Lower leg skin (tissue), 3 donors: ENCODE data around the gene UMAD1.

Source experiments
- POLR2A ChIP-seq, 2 donors: fragments of 450-650 bp; IDR thresholded peaks; one replicate each; pipeline ENCODE4 v1.6.1; 2016 to 2017; ENCODE audit warnings: antibody characterized with exemption in 2 of 2, mild to moderate bottlenecking in 1 of 2, moderate library complexity in 1 of 2
- TF ChIP-seq, protein P1 (sequence below), 3 donors: fragments of 450-650 bp; IDR thresholded peaks; one replicate each; pipeline ENCODE4 v1.5.1; 2016; ENCODE audit warnings: antibody characterized with exemption in 3 of 3, mild to moderate bottlenecking in 3 of 3, moderate library complexity in 2 of 3

DNA sequence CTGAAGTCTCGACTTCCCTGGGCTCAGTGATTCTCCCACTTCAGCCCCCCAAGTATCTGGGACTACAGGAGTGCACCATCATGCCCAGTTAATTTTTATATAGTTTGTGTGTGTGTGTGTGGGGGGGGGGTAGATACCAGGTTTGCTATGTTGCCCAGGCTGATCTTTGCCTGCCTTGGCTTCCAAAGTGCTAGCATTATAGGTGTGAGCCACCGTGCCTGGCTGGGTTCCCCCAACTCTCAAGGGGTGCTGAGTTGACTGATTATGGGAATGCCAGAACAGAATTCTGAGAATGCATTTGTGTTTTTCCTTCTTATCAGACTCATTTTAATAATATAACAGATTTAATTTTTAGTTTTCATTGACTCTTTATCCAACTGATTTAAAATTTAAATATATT, 58.4 kb downstream of the UMAD1 start:
- TF ChIP-seq, protein P1, sequence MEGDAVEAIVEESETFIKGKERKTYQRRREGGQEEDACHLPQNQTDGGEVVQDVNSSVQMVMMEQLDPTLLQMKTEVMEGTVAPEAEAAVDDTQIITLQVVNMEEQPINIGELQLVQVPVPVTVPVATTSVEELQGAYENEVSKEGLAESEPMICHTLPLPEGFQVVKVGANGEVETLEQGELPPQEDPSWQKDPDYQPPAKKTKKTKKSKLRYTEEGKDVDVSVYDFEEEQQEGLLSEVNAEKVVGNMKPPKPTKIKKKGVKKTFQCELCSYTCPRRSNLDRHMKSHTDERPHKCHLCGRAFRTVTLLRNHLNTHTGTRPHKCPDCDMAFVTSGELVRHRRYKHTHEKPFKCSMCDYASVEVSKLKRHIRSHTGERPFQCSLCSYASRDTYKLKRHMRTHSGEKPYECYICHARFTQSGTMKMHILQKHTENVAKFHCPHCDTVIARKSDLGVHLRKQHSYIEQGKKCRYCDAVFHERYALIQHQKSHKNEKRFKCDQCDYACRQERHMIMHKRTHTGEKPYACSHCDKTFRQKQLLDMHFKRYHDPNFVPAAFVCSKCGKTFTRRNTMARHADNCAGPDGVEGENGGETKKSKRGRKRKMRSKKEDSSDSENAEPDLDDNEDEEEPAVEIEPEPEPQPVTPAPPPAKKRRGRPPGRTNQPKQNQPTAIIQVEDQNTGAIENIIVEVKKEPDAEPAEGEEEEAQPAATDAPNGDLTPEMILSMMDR (IDR thresholded peaks at IDR 0.05): no peak
- no peak for TF ChIP-seq POLR2A (IDR thresholded peaks at IDR 0.05)
